SK-N-SH (cell line): Measurements from ENCODE around the gene ABCG1. TPM values are rescaled to one million over a fixed set of nuclear protein-coding genes. Genes with fewer than 3 reads are reported as not detected.

ENCODE experiments used
- CTCF ChIA-PET: fragments of 300-600, 350-600 bp; formaldehyde crosslinking; extraction: SDS; loops from one replicate; lab custom pipeline; 2021; lab: Yijun Ruan, JAX
- POLR2A ChIA-PET: fragments of 350-600 bp; sonication (Branson Sonifier 250); formaldehyde crosslinking; extraction: SDS; loops from one replicate; lab custom pipeline; 2020; ENCODE audit warnings: antibody characterized with exemption, inconsistent platforms; lab: Yijun Ruan, JAX
- DNase-seq: peaks from one replicate; pipeline ENCODE4 v3.0.0; 2012
- H2AFZ ChIP-seq: fragments of 200-600 bp; sonication (generic); 2 replicates; pipeline ENCODE4 v1.8.1; 2016; ENCODE audit warnings: antibody characterized with exemption, mild to moderate bottlenecking, low read depth
- H3F3A ChIP-seq: fragments of 200-600 bp; sonication (generic); replicated peaks from 2 replicates; pipeline ENCODE3; 2016; ENCODE audit warnings: antibody characterized with exemption, mild to moderate bottlenecking; ENCODE audit not compliant: insufficient read depth
- H3K27ac ChIP-seq, 2 experiments: fragments of 200-500 bp in 1 of 2; fragments of 200-600 bp in 1 of 2; sonication (Bioruptor generic) in 1 of 2; sonication (generic), shearing (Covaris generic) in 1 of 2; 2 replicates each; pipeline versions ENCODE4 v1.5.1 to v1.6.1; 2014 to 2016; ENCODE audit warnings: low read depth in 2 of 2, inconsistent platforms in 1 of 2, low read length in 1 of 2, mild to moderate bottlenecking in 1 of 2, mixed read lengths in 1 of 2
- H3K27me3 ChIP-seq: fragments of 200-600 bp; sonication (generic), shearing (Covaris generic); 2 replicates; pipeline ENCODE4 v1.6.1; 2016; ENCODE audit warnings: mixed run types; ENCODE audit not compliant: insufficient read depth
- H3K36me3 ChIP-seq, 2 experiments: fragments of 200-500 bp in 1 of 2; fragments of 200-600 bp in 1 of 2; sonication (Bioruptor generic) in 1 of 2; sonication (generic) in 1 of 2; replicated peaks in 1 of 2; 2 replicates each; pipeline versions ENCODE3 to v1.5.1; 2014 to 2016; ENCODE audit warnings: low read length in 1 of 2, mild to moderate bottlenecking in 1 of 2; ENCODE audit not compliant: insufficient read depth in 2 of 2, control insufficient read depth in 1 of 2
- H3K4me1 ChIP-seq, 2 experiments: fragments of 200-500 bp in 1 of 2; fragments of 200-600 bp in 1 of 2; sonication (Bioruptor generic) in 1 of 2; sonication (generic), shearing (Covaris generic) in 1 of 2; 2 replicates each; pipeline versions ENCODE4 v1.5.1 to v1.6.1; 2014 to 2016; ENCODE audit warnings: low read depth in 1 of 2, low read length in 1 of 2, mixed run types in 1 of 2; ENCODE audit not compliant: insufficient read depth in 2 of 2, control insufficient read depth in 1 of 2
- H3K4me2 ChIP-seq: fragments of 200-600 bp; sonication (generic), shearing (Covaris generic); 2 replicates; pipeline ENCODE4 v1.6.1; 2017; ENCODE audit warnings: mixed run types
- H3K4me3 ChIP-seq, 2 experiments: fragments of 200-500 bp in 1 of 2; fragments of 200-600 bp in 1 of 2; sonication (Bioruptor generic) in 1 of 2; sonication (generic), shearing (Covaris generic) in 1 of 2; 2 replicates each; pipeline versions ENCODE4 v1.5.1 to v1.8.1; 2014 to 2016; ENCODE audit warnings: low read depth in 2 of 2, inconsistent platforms in 1 of 2, low read length in 1 of 2, mild to moderate bottlenecking in 1 of 2, mixed read lengths in 1 of 2, moderate library complexity in 1 of 2
- H3K79me2 ChIP-seq: fragments of 200-600 bp; sonication (generic); 2 replicates; pipeline ENCODE4 v1.8.1; 2017; ENCODE audit warnings: mild to moderate bottlenecking; ENCODE audit not compliant: insufficient read depth
- H3K9ac ChIP-seq: fragments of 200-600 bp; sonication (generic); 2 replicates; pipeline ENCODE4 v1.6.1; 2017; ENCODE audit warnings: mixed run types
- H3K9me2 ChIP-seq: fragments of 200-600 bp; sonication (generic); 2 replicates; pipeline ENCODE4 v1.6.1; 2017; ENCODE audit warnings: mixed run types
- H3K9me3 ChIP-seq: fragments of 200-600 bp; sonication (generic); 2 replicates; pipeline ENCODE4 v1.6.1; 2017; ENCODE audit warnings: mixed run types, mild to moderate bottlenecking, moderate library complexity
- H4K20me1 ChIP-seq: fragments of 200-600 bp; sonication (generic); 2 replicates; pipeline ENCODE4 v1.6.1; 2017; ENCODE audit warnings: mild to moderate bottlenecking, mixed run types; ENCODE audit not compliant: insufficient read depth
- CHD2 ChIP-seq: fragments of 150-350 bp; IDR thresholded peaks from 2 replicates; pipeline ENCODE4 v1.6.1; 2018; ENCODE audit warnings: low read length; ENCODE audit not compliant: partially characterized antibody
- ELF1 ChIP-seq: IDR thresholded peaks from 2 replicates; pipeline ENCODE4 v1.4.0; 2012
- FOSL2 ChIP-seq: IDR thresholded peaks from 2 replicates; pipeline ENCODE4 v1.4.0; 2012; ENCODE audit warnings: low read depth, mild to moderate bottlenecking, moderate library complexity, borderline replicate concordance
- JUND ChIP-seq: IDR thresholded peaks from 2 replicates; pipeline ENCODE4 v1.4.0; 2012
- MXI1 ChIP-seq: IDR thresholded peaks from 2 replicates; pipeline ENCODE4 v1.6.1; 2012; ENCODE audit warnings: mild to moderate bottlenecking, low read depth, low read length, improper control_type of control experiment
- NRF1 ChIP-seq: IDR thresholded peaks from 2 replicates; pipeline ENCODE4 v1.6.1; 2012; ENCODE audit warnings: low read depth, mild to moderate bottlenecking, low read length
- POLR2AphosphoS5 ChIP-seq: IDR thresholded peaks from 2 replicates; pipeline ENCODE4 v1.6.1; 2012; ENCODE audit warnings: low read depth, low read length
- RAD21 ChIP-seq: IDR thresholded peaks from 2 replicates; pipeline ENCODE4 v1.6.1; 2012; ENCODE audit warnings: mild to moderate bottlenecking, low read length
- RCOR1 ChIP-seq: fragments of 150-350 bp; IDR thresholded peaks from 2 replicates; pipeline ENCODE4 v1.6.1; 2017; ENCODE audit warnings: antibody characterized with exemption, low read length
- RFX5 ChIP-seq: IDR thresholded peaks from 2 replicates; pipeline ENCODE4 v1.6.1; 2012; ENCODE audit warnings: mild to moderate bottlenecking, improper control_type of control experiment, low read length
- SMC3 ChIP-seq: IDR thresholded peaks from 2 replicates; pipeline ENCODE4 v1.6.1; 2012; ENCODE audit warnings: low read depth, low read length, improper control_type of control experiment
- TAF1 ChIP-seq: IDR thresholded peaks from 2 replicates; pipeline ENCODE4 v1.6.1; 2012; ENCODE audit warnings: low read depth, mild to moderate bottlenecking, low read length, moderate library complexity, borderline replicate concordance
- YY1 ChIP-seq: IDR thresholded peaks from 2 replicates; pipeline ENCODE4 v1.4.0; 2012; ENCODE audit warnings: low read depth, mild to moderate bottlenecking
- WGBS: methylation state at CpG from one replicate; pipeline ENCODE4 v1.1.6; 2017; ENCODE audit warnings: low lambda C conversion rate; 5-methylcytosine and 5-hydroxymethylcytosine counted together
- polyA plus RNA-seq, 3 experiments: library from polyadenylated mRNA; depleted of rRNA; stranded (reverse); fragments of >200 nt; gene quantifications; 2 replicates each; pipeline ENCODE4 v1.2.3, GENCODE V29; 2012
- TF ChIP-seq, protein P1 (sequence below): IDR thresholded peaks from 2 replicates; pipeline ENCODE4; 2012

Gene ABCG1
- polyA plus RNA-seq, 1 of the 3 experiments (the other 2 are of a cell fraction): 0.07 TPM

DNA sequence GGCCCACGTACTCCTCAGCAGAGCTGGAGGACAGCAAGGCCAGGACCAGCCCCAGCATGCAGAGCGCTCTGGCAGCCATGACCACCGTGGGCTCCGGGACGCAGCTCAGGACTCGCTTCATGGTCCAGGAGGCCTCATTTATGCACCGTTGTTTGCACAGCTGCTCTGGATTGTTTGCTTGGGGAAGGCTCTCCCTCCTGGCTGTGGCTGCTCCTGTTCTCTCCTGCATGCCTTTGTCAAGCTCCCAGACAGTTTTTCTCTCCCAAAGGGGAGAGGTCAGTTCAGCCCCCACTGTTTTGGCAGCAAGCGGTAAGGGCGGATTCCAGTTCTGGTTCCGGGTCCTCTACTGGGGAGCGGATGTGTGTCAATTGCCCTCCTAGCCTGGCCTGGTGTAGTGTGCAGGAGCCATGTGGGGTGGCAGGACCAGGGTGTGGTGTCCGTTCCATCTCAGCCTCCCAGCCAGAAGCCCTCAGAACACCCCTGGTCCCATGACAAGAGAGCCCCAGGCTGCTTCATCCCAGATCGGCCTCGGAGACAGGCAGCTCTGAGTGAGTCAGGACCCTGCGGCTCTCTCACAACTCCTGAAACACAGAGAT is 96.5 kb downstream of the ABCG1 start, which contains the start of gene TFF3:
TSS of gene TFF3 (minus strand) at position 114 of the 596 bp plus-strand sequence. CDS start at position 79, 35 bp downstream.
- Histone ChIP-seq H3K79me2 (no peaks in the 10 kb centered on the region), H3F3A (no peaks in the 10 kb centered on the region), H3K9me2 (no peaks in the 10 kb centered on the region), H3K27me3 (no peaks in the 10 kb centered on the region), H3K9ac (no peak within 1 kb of the TSS), H3K4me3 (no peak within 1 kb of the TSS), H3K4me2 (no peak within 1 kb of the TSS), H3K36me3 (no peaks in the 10 kb centered on the region), H4K20me1 (no peaks in the 10 kb centered on the region), H3K9me3 (no peaks in the 10 kb centered on the region), H3K4me1 (no peaks in the 10 kb centered on the region; a peak in 1 of 4 replicates), H3K27ac (no peak within 1 kb of the TSS), H2AFZ (no peak within 1 kb of the TSS)
- DNase-seq: no peak
- ChIA-PET CTCF (no interaction called here), POLR2A (no interaction called here)
- TF ChIP-seq MXI1 (no peak), JUND (no peak)
- 66% methylated on average over 10 of the region's 15 CpGs for WGBS

DNA sequence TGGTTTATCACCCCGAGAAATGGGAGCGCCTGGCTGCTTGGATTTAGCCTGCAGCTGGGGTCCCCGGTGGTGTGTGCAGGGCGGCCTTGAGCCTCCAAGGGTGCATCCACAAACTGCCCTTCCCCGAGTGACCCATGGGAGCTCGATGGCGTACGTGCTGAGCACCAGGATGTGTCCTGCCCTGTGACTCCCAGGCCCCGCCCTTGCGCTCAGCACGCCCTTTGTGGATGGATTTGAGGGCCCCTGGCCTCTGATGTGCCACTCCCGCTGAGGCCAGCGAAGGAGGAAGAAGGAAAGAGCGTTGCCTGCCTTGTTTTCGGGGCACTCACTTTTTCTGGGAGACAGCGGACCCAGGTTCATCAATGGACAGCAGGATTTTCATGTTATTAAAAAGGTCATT is 98.0 kb downstream of the ABCG1 start:
- ChIA-PET POLR2A (no interaction called here), CTCF (no interaction called here)
- no peak overlapping the region for H3K9ac ChIP-seq
- no peaks in the 10 kb centered on the region; a peak in 1 of 4 replicates for H3K4me1 ChIP-seq
- no peak overlapping the region for H3K27ac ChIP-seq
- H3K27me3 ChIP-seq: no peaks in the 10 kb centered on the region
- no peaks in the 10 kb centered on the region for H3K9me2 ChIP-seq
- no peaks in the 10 kb centered on the region for H3K79me2 ChIP-seq
- 56% methylated on average over 7 of the region's 16 CpGs for WGBS
- no peaks in the 10 kb centered on the region for H3K9me3 ChIP-seq
- no peak overlapping the region for H3K4me3 ChIP-seq
- no peak for TF ChIP-seq RFX5
- TF ChIP-seq CHD2: no peak
- TF ChIP-seq POLR2AphosphoS5: no peak
- no peak for TF ChIP-seq JUND
- TF ChIP-seq ELF1: no peak
- TF ChIP-seq, protein P1, sequence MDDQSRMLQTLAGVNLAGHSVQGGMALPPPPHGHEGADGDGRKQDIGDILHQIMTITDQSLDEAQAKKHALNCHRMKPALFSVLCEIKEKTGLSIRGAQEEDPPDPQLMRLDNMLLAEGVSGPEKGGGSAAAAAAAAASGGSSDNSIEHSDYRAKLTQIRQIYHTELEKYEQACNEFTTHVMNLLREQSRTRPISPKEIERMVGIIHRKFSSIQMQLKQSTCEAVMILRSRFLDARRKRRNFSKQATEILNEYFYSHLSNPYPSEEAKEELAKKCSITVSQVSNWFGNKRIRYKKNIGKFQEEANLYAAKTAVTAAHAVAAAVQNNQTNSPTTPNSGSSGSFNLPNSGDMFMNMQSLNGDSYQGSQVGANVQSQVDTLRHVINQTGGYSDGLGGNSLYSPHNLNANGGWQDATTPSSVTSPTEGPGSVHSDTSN: no peak
- no peak for TF ChIP-seq RAD21
- TF ChIP-seq FOSL2: no peak
- no peak for TF ChIP-seq RCOR1
- no peak for TF ChIP-seq NRF1
- TF ChIP-seq YY1: no peak
- no peak for TF ChIP-seq SMC3
- no peak for TF ChIP-seq TAF1
- no peak overlapping the region for H2AFZ ChIP-seq
- no peaks in the 10 kb centered on the region for H3F3A ChIP-seq
- no peak overlapping the region for H3K4me2 ChIP-seq
- DNase-seq: no peak
- no peaks in the 10 kb centered on the region for H3K36me3 ChIP-seq
- H4K20me1 ChIP-seq: no peaks in the 10 kb centered on the region
